GM21786 (cell line): ENCODE results near the gene CPHXL.

Experiments used
- ATAC-seq: cut with Tn5 transposase; IDR thresholded peaks from one replicate; pipeline ENCODE4 v1.9.1; 2021; ENCODE audit not compliant: unreplicated experiment

Gene CPHXL

GRCh38 chr16:75702242-75702641 lies 24.0 kb downstream of the CPHXL start:
- ATAC-seq = no peak

GRCh38 chr16:75701361-75701760 lies 24.9 kb downstream of the CPHXL start, which contains the start of gene DUXB:
DUXB (minus strand) TSS chr16:75701461; CDS start chr16:75701418, 43 bp downstream.
- ATAC-seq = no peak

GRCh38 chr16:75697571-75697970 lies 28.7 kb downstream of the CPHXL start:
- no peak for ATAC-seq

- no peak for ATAC-seq
These were observed 30.6 kb downstream of the CPHXL start for GRCh38 chr16:75695708-75696107.

- ATAC-seq = no peak
These were observed 38.9 kb downstream of the CPHXL start for GRCh38 chr16:75687361-75687760.

GRCh38 chr16:75682308-75682707 lies 44.0 kb downstream of the CPHXL start:
- ATAC-seq = no peak

- ATAC-seq = no peak
These were observed 46.9 kb downstream of the CPHXL start for GRCh38 chr16:75679366-75679765.

- no peak for ATAC-seq
These were observed 49.4 kb downstream of the CPHXL start, which contains the start of gene CPHXL2 for GRCh38 chr16:75676909-75677308. CPHXL2 (minus strand) TSS chr16:75677009; CDS start chr16:75676999, 10 bp downstream.

- no peak for ATAC-seq
These were observed 58.8 kb downstream of the CPHXL start for GRCh38 chr16:75667503-75667902.
